KMS-11 (cell line): ENCODE measurements around the gene PASK.

ENCODE experiments used
- H2AFZ ChIP-seq: fragments of 200-600 bp; sonication (generic); 2 replicates; pipeline ENCODE4 v1.6.1; 2016; ENCODE audit warnings: antibody characterized with exemption, mixed run types, low read depth
- H3K27ac ChIP-seq: fragments of 200-600 bp; sonication (generic); 2 replicates; pipeline ENCODE4 v1.6.1; 2016; ENCODE audit warnings: mild to moderate bottlenecking, mixed run types
- H3K27me3 ChIP-seq: fragments of 200-600 bp; sonication (generic); 2 replicates; pipeline ENCODE4 v1.6.1; 2017; ENCODE audit warnings: mild to moderate bottlenecking, low read depth, mixed run types, moderate library complexity; ENCODE audit not compliant: insufficient read depth
- H3K36me3 ChIP-seq: fragments of 200-600 bp; sonication (generic); 2 replicates; pipeline ENCODE4 v1.6.1; 2017; ENCODE audit warnings: mild to moderate bottlenecking, mixed run types; ENCODE audit not compliant: insufficient read depth
- H3K4me1 ChIP-seq: fragments of 200-600 bp; sonication (generic); 2 replicates; pipeline ENCODE4 v1.6.1; 2016; ENCODE audit warnings: mild to moderate bottlenecking, low read depth, mixed run types; ENCODE audit not compliant: poor library complexity, severe bottlenecking
- H3K4me2 ChIP-seq: fragments of 200-600 bp; sonication (generic); 2 replicates; pipeline ENCODE4 v1.7.0; 2016; ENCODE audit warnings: mild to moderate bottlenecking, mixed run types
- H3K4me3 ChIP-seq: fragments of 200-600 bp; sonication (generic); IDR thresholded peaks from 2 replicates; pipeline ENCODE4 v1.6.1; 2017; ENCODE audit warnings: low read depth, low read length, mixed read lengths; ENCODE audit not compliant: insufficient read depth
- H3K79me2 ChIP-seq: fragments of 200-600 bp; sonication (generic); 2 replicates; pipeline ENCODE4 v1.6.1; 2016; ENCODE audit warnings: low read depth, mixed run types; ENCODE audit not compliant: insufficient read depth
- H3K9ac ChIP-seq: fragments of 200-600 bp; sonication (generic); 2 replicates; pipeline ENCODE4 v1.6.1; 2016; ENCODE audit warnings: mild to moderate bottlenecking, mixed run types
- H4K20me1 ChIP-seq: fragments of 200-600 bp; sonication (generic); 2 replicates; pipeline ENCODE4 v1.6.1; 2016; ENCODE audit warnings: mild to moderate bottlenecking, mixed run types; ENCODE audit not compliant: insufficient read depth
- CTCF ChIP-seq: fragments of 200-600 bp; sonication (generic); conservative IDR thresholded peaks from 2 replicates; pipeline ENCODE4 v1.6.1; 2017; ENCODE audit warnings: low read depth, mild to moderate bottlenecking, antibody characterized with exemption, low read length, moderate library complexity, mixed read lengths

Gene PASK

DNA sequence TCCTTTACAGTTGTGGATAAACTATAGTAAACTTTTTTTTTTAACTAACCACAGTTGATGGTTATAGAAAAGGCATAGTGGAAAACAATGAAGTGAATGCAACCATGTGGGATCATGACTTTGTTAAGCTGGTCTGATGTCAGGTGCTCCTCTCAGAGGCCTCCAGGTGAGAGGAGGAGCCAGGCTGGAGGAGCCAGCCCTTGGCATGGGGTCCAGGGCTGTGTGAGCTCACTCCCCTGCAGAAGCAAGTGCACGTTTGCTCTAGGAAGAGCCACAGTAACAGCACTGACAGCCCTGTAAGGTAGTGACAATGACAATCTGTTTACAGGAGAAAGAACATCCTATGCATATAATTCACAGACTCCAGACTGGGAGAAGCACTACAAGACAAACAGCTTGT lies 6.7 kb upstream of the PASK start:
- H2AFZ ChIP-seq = no peak overlapping the region
- no peak overlapping the region for H3K9ac ChIP-seq
- no peak overlapping the region for H3K4me2 ChIP-seq
- H3K79me2 ChIP-seq = peaks cover 13% of the 10 kb centered on the region; the same call in 1 of the 2 replicates
- no peak overlapping the region for H3K4me3 ChIP-seq
- no peaks in the 10 kb centered on the region for H4K20me1 ChIP-seq
- no peak for TF ChIP-seq CTCF
- no peaks in the 10 kb centered on the region for H3K27me3 ChIP-seq
- no peaks in the 10 kb centered on the region for H3K4me1 ChIP-seq
- no peak overlapping the region for H3K27ac ChIP-seq
- H3K36me3 ChIP-seq = no peaks in the 10 kb centered on the region

DNA sequence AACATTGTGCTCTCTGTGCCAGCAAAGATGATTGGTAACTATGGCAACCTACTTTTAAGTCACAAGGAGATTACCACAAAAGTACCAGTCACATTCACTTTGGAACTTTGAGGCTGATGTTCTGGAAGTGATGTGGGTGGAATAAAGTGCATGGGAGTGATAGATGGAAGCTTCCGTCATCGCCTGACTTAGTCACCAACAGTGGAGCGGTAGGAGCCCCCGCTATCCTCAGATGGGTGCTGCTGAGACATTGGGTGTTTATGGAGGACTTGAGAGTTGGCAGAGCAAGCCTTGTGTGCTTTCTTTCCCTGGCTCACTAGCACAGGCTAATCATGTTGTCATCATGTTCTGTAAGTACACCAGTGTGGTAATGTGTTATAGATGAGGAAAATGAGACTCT lies 5.6 kb upstream of the PASK start:
- H3K9ac ChIP-seq = no peak overlapping the region
- no peak overlapping the region for H3K4me2 ChIP-seq
- H3K36me3 ChIP-seq = no peaks in the 10 kb centered on the region
- no peaks in the 10 kb centered on the region for H3K27me3 ChIP-seq
- no peak overlapping the region for H3K27ac ChIP-seq
- H2AFZ ChIP-seq = no peak overlapping the region
- no peak overlapping the region for H3K4me3 ChIP-seq
- H3K4me1 ChIP-seq = no peaks in the 10 kb centered on the region
- peaks cover 14% of the 10 kb centered on the region; the same call in 1 of the 2 replicates for H3K79me2 ChIP-seq
- TF ChIP-seq CTCF = no peak
- H4K20me1 ChIP-seq = no peaks in the 10 kb centered on the region

- H3K36me3 ChIP-seq = no peaks in the 10 kb centered on the region
- no peaks in the 10 kb centered on the region for H3K27me3 ChIP-seq
- no peak overlapping the region for H3K4me3 ChIP-seq
- peaks cover 14% of the 10 kb centered on the region; the same call in 1 of the 2 replicates for H3K79me2 ChIP-seq
- H2AFZ ChIP-seq = no peak overlapping the region
- no peak overlapping the region for H3K27ac ChIP-seq
- no peak overlapping the region for H3K4me2 ChIP-seq
- no peak for TF ChIP-seq CTCF
- peaks cover under 1% of the 10 kb centered on the region for H3K4me1 ChIP-seq
- no peaks in the 10 kb centered on the region for H4K20me1 ChIP-seq
- no peak overlapping the region for H3K9ac ChIP-seq
These were observed 4.3 kb upstream of the PASK start for GRCh38 chr2:241153616-241154015.

- H3K36me3 ChIP-seq = no peaks in the 10 kb centered on the region
- no peaks in the 10 kb centered on the region for H4K20me1 ChIP-seq
- H3K4me1 ChIP-seq = peaks cover 8% of the 10 kb centered on the region
- H3K4me2 ChIP-seq = peak overlapping the region; percentile 93; the same call in 1 of the 2 replicates
- no peaks in the 10 kb centered on the region for H3K27me3 ChIP-seq
- no peak overlapping the region for H2AFZ ChIP-seq
- TF ChIP-seq CTCF = no peak
- H3K27ac ChIP-seq = no peak overlapping the region
- no peak overlapping the region for H3K4me3 ChIP-seq
- H3K9ac ChIP-seq = no peak overlapping the region
- peaks cover 14% of the 10 kb centered on the region; the same call in 1 of the 2 replicates for H3K79me2 ChIP-seq
These were observed 2.8 kb upstream of the PASK start for GRCh38 chr2:241151934-241152660.
